ENCODE data around the gene FREM2.

The FREM2 gene, protein sequence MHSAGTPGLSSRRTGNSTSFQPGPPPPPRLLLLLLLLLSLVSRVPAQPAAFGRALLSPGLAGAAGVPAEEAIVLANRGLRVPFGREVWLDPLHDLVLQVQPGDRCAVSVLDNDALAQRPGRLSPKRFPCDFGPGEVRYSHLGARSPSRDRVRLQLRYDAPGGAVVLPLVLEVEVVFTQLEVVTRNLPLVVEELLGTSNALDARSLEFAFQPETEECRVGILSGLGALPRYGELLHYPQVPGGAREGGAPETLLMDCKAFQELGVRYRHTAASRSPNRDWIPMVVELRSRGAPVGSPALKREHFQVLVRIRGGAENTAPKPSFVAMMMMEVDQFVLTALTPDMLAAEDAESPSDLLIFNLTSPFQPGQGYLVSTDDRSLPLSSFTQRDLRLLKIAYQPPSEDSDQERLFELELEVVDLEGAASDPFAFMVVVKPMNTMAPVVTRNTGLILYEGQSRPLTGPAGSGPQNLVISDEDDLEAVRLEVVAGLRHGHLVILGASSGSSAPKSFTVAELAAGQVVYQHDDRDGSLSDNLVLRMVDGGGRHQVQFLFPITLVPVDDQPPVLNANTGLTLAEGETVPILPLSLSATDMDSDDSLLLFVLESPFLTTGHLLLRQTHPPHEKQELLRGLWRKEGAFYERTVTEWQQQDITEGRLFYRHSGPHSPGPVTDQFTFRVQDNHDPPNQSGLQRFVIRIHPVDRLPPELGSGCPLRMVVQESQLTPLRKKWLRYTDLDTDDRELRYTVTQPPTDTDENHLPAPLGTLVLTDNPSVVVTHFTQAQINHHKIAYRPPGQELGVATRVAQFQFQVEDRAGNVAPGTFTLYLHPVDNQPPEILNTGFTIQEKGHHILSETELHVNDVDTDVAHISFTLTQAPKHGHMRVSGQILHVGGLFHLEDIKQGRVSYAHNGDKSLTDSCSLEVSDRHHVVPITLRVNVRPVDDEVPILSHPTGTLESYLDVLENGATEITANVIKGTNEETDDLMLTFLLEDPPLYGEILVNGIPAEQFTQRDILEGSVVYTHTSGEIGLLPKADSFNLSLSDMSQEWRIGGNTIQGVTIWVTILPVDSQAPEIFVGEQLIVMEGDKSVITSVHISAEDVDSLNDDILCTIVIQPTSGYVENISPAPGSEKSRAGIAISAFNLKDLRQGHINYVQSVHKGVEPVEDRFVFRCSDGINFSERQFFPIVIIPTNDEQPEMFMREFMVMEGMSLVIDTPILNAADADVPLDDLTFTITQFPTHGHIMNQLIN (N-terminal part only)

DNA sequence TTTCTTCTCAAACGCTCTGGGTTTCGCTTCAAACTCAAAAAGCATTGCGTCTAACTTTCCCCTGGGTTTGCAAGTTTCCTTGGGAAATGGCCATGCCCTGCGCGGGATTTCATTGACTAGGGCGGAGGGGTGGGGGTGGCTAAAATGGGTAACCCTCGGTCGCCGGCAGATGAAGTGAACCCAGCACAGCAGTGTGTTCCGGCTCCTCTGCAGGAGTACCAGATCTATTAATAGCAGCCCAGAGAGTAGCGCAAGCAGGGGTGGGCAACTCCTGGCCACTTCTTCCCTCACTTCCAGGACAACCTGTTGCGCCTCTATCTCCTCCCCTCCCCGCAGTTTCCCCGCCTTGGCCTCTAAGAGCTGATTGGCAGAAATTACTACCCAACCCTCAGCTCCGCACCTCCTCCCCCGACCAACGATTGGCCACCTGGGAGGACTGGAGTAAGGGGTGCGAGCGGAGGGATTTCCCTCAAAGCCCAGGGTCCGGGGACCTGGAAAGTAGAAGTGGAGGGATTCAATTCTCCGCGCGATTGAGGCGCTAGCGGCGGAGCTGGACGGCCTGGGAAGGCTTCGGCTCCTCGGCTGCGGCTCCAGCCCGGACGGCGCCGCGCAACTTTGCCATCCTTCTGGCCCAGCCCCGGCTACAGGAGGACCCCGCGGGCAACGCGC is at the start of gene FREM2:
Gene FREM2, plus strand, starts transcription at position 501 of the 669 bp plus-strand sequence. CDS start 268 bp downstream, outside the sequence.
- Histone ChIP-seq H3K4me1 (ENCODE audit: control insufficient read depth, insufficient read depth, low read length) (peaks cover 12% of the 10 kb centered on the region), H3K4me3 (ENCODE audit: low read depth, low read length) (peak within 1 kb of the TSS; percentile 81), H3K9me3 (ENCODE audit: control insufficient read depth, insufficient read depth, low read depth, low read length) (no peaks in the 10 kb centered on the region), H3K27me3 (ENCODE audit: control insufficient read depth, insufficient read depth, low read length) (peaks cover 23% of the 10 kb centered on the region), H3K27ac (ENCODE audit: low read depth, low read length) (no peak within 1 kb of the TSS), H3K36me3 (ENCODE audit: control insufficient read depth, insufficient read depth, low read length) (peaks cover 6% of the 10 kb centered on the region), H3K9ac (ENCODE audit: low read length) (peak within 1 kb of the TSS; percentile 60)

DNA sequence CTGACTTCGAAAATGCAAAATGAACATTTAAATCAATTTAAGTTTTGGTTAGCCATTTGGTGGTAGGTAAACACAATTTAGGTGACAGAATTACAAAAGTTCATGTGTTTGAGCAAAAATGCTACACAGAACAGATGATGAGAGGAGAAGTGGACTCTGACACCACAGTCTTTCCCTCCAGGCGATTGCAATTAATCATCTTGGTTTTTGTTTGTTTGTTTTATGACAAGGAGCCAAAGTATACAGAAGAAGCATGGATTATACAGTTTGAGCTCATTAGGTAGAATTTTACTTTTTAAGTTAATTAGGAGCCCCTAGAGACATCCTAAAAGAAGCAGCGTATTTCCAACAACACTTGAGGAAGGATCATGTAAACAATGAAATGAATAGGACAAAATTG is 49.3 kb upstream of the FREM2 start:
- H3K36me3 ChIP-seq (ENCODE audit: control insufficient read depth, insufficient read depth, low read length) = no peaks in the 10 kb centered on the region
- H3K4me1 ChIP-seq (ENCODE audit: control insufficient read depth, insufficient read depth, low read length) = no peaks in the 10 kb centered on the region
- H3K9ac ChIP-seq (ENCODE audit: low read length) = no peak overlapping the region
- H3K9me3 ChIP-seq (ENCODE audit: control insufficient read depth, insufficient read depth, low read depth, low read length) = no peaks in the 10 kb centered on the region
- H3K27me3 ChIP-seq (ENCODE audit: control insufficient read depth, insufficient read depth, low read length) = no peaks in the 10 kb centered on the region
- no peak overlapping the region for H3K4me3 ChIP-seq (ENCODE audit: low read depth, low read length)
- no peak overlapping the region for H3K27ac ChIP-seq (ENCODE audit: low read depth, low read length)

DNA sequence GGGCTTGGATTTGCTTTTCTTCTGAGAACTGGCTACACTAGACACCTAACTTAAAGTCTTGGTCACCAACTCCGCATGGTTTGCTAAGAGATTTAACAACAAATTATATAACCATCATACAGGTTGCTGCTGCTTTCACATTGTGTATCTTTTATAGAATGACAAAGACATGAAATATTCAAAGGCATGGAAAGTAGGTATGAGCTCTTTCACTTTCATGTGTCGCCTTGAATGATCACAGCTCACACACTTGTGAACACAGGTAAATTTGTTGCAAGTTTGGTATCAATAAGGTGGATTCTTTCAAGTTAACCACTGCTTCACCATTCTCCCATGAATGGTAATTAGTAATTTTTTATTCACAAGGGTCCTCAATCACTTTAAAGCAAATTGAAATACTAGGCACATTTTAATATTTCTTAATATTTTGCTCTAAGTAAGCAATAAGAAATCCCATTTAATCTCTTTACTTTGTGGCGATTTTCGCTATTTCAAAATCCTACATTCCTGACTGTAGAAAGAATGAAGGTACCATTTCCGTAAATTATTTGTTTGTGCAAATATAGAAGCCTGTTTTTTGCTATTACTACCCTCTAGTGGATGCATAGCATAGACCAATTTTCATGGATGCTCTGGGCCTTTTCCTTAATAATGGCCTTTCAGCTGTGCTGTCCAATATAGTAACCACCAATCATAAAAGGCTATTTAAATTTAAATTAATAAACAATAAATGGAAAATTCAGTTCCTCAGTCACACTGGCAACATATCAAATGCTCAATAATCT is 45.5 kb upstream of the FREM2 start:
- H3K36me3 ChIP-seq (ENCODE audit: control insufficient read depth, insufficient read depth, low read length) = no peaks in the 10 kb centered on the region
- no peak overlapping the region for H3K9ac ChIP-seq (ENCODE audit: low read length)
- no peak overlapping the region for H3K4me3 ChIP-seq (ENCODE audit: low read depth, low read length)
- H3K27ac ChIP-seq (ENCODE audit: low read depth, low read length) = no peak overlapping the region
- H3K4me1 ChIP-seq (ENCODE audit: control insufficient read depth, insufficient read depth, low read length) = no peaks in the 10 kb centered on the region
- H3K9me3 ChIP-seq (ENCODE audit: control insufficient read depth, insufficient read depth, low read depth, low read length) = no peaks in the 10 kb centered on the region
- no peaks in the 10 kb centered on the region for H3K27me3 ChIP-seq (ENCODE audit: control insufficient read depth, insufficient read depth, low read length)

DNA sequence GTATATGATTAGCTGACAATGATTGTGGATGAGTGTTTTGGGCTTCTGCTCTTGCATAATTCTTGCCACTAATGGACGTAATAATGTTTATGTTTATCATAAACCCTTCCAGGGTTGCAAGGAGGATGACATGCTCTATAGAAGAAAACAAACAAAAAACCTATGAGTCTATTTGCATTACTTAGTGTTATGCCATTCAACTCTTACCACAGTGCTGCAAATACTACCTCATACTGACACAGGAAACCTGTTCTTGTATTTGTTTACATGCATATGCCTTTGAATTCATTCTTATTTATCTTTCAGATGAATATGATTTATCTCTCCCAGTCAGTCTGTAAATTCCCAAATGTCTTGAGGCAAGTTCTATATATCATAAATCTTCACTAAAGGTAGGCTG is 39.6 kb upstream of the FREM2 start:
- no peaks in the 10 kb centered on the region for H3K36me3 ChIP-seq (ENCODE audit: control insufficient read depth, insufficient read depth, low read length)
- no peak overlapping the region for H3K9ac ChIP-seq (ENCODE audit: low read length)
- H3K4me1 ChIP-seq (ENCODE audit: control insufficient read depth, insufficient read depth, low read length) = peaks cover 15% of the 10 kb centered on the region; the same call in 1 of the 2 replicates
- no peaks in the 10 kb centered on the region for H3K9me3 ChIP-seq (ENCODE audit: control insufficient read depth, insufficient read depth, low read depth, low read length)
- no peak overlapping the region for H3K27ac ChIP-seq (ENCODE audit: low read depth, low read length)
- no peak overlapping the region for H3K4me3 ChIP-seq (ENCODE audit: low read depth, low read length)
- no peaks in the 10 kb centered on the region for H3K27me3 ChIP-seq (ENCODE audit: control insufficient read depth, insufficient read depth, low read length)

DNA sequence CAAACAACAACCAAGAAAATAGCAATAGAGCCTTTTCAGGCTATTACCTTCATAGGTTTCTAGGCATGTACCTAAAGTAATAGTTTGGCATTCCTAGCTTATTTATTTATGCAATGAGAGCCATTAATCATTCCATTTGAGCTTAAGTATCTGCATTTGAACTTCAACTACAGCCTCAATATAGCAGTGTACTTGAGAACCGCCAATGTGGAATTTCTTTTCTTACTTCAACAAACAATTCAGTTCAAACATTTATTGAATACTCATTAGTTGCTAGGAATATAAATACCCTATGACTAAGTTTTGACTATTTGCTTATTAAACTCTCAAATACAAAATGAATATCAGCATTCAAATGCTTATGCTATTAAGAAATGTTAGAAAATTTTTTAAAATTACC is 38.0 kb upstream of the FREM2 start:
- Histone ChIP-seq H3K27ac (ENCODE audit: low read depth, low read length) (no peak overlapping the region), H3K27me3 (ENCODE audit: control insufficient read depth, insufficient read depth, low read length) (no peaks in the 10 kb centered on the region), H3K9me3 (ENCODE audit: control insufficient read depth, insufficient read depth, low read depth, low read length) (no peaks in the 10 kb centered on the region), H3K4me1 (ENCODE audit: control insufficient read depth, insufficient read depth, low read length) (peaks cover 15% of the 10 kb centered on the region; the same call in 1 of the 2 replicates), H3K9ac (ENCODE audit: low read length) (no peak overlapping the region), H3K4me3 (ENCODE audit: low read depth, low read length) (no peak overlapping the region), H3K36me3 (ENCODE audit: control insufficient read depth, insufficient read depth, low read length) (no peaks in the 10 kb centered on the region)

DNA sequence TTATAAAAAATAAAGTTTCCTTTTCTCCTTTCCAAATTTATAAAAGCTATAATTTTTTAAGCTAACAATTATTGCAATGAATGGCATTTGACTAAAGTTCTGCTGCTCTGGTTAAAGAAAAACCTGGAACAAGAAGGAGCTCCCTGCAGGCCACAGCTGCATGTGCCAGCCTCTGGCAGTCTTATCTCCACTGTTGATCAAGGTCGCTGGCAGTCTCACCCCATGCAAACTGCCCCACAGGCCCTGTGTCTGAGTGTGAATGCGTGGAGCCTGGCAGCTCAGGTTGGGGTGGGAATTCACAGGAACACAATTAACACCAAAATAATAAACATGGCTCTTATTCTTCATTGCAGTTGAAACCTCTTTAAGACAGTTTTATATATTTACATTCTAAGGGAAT is 30.2 kb upstream of the FREM2 start:
- no peak overlapping the region for H3K9ac ChIP-seq (ENCODE audit: low read length)
- no peaks in the 10 kb centered on the region for H3K9me3 ChIP-seq (ENCODE audit: control insufficient read depth, insufficient read depth, low read depth, low read length)
- no peak overlapping the region for H3K27ac ChIP-seq (ENCODE audit: low read depth, low read length)
- no peaks in the 10 kb centered on the region for H3K4me1 ChIP-seq (ENCODE audit: control insufficient read depth, insufficient read depth, low read length)
- no peaks in the 10 kb centered on the region for H3K36me3 ChIP-seq (ENCODE audit: control insufficient read depth, insufficient read depth, low read length)
- H3K27me3 ChIP-seq (ENCODE audit: control insufficient read depth, insufficient read depth, low read length) = no peaks in the 10 kb centered on the region
- no peak overlapping the region for H3K4me3 ChIP-seq (ENCODE audit: low read depth, low read length)

DNA sequence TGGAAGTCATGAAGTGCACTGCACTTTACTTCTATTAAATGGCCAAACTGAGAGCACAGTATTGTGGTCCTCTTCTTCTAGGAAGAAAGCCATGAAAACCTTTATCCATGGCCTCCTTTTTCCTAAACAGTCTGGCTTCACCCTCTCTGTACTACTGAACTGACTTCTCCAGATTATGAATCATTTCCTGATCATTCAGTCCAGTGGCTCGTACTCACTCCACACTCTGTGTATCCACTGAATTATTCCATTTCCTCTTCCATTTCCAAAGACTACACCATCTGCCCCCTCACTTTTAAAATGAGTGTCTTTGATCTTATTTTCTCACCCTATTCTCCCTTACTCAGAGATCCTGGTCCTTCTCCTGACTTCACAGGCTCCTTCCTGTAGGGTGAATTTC is 29.7 kb upstream of the FREM2 start:
- Histone ChIP-seq H3K36me3 (ENCODE audit: control insufficient read depth, insufficient read depth, low read length) (no peaks in the 10 kb centered on the region), H3K9me3 (ENCODE audit: control insufficient read depth, insufficient read depth, low read depth, low read length) (no peaks in the 10 kb centered on the region), H3K4me3 (ENCODE audit: low read depth, low read length) (no peak overlapping the region), H3K27ac (ENCODE audit: low read depth, low read length) (no peak overlapping the region), H3K9ac (ENCODE audit: low read length) (no peak overlapping the region), H3K4me1 (ENCODE audit: control insufficient read depth, insufficient read depth, low read length) (no peaks in the 10 kb centered on the region), H3K27me3 (ENCODE audit: control insufficient read depth, insufficient read depth, low read length) (no peaks in the 10 kb centered on the region)

DNA sequence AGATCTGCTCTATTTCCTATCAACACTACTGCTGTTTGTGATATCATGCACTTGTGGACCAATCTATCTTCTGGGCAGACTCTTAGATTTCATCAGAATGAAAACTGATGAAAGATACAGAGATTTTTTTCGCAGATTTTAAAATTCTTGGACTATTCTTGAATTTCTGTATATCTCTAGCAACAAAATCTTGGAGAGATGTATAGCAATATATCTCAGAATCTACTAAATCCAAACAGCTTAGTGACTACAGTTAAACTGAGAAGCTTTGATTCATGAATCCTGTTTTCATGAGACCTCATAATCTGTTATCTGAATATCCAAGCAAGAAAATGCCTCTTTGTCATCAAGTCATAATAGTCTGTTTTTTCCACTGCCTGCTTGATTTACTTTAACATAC is 28.0 kb upstream of the FREM2 start:
- no peaks in the 10 kb centered on the region for H3K4me1 ChIP-seq (ENCODE audit: control insufficient read depth, insufficient read depth, low read length)

DNA sequence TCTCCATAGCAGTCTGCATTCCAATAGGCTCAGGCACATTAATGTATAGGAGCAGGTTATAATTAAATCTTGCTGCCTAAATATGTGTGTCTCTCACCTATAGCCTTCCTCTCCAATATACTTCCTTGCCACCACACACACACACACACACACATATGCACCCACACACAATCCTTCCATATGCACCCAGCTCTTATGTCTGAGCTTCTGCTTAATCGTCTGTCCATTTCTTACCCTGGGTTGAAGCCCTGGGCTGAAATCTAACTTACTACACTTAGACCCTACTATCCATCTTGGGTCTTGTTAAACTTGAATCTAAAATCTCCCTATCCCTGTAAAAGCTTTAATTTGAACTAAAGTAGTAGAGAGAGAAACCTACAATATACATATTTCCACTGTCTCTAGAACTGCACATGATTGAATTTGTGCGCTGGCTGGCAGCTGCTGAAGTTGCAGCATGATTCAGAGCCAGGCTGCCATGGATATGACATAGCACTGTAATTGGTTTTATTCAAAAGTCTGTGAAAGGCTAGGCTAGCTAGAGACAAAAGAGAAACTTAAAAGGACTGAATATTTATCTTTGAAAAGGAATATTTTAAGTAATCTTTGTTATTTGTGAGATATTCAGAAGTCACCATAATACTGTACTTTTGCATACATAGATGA is 25.7 kb upstream of the FREM2 start:
- no peak overlapping the region for H3K27ac ChIP-seq (ENCODE audit: low read depth, low read length)
- no peaks in the 10 kb centered on the region for H3K9me3 ChIP-seq (ENCODE audit: control insufficient read depth, insufficient read depth, low read depth, low read length)
- H3K4me3 ChIP-seq (ENCODE audit: low read depth, low read length) = no peak overlapping the region
- H3K9ac ChIP-seq (ENCODE audit: low read length) = no peak overlapping the region
- H3K36me3 ChIP-seq (ENCODE audit: control insufficient read depth, insufficient read depth, low read length) = no peaks in the 10 kb centered on the region
- no peaks in the 10 kb centered on the region for H3K4me1 ChIP-seq (ENCODE audit: control insufficient read depth, insufficient read depth, low read length)
- no peaks in the 10 kb centered on the region for H3K27me3 ChIP-seq (ENCODE audit: control insufficient read depth, insufficient read depth, low read length)

More for the DNA sequence above, 28.0 kb upstream of the FREM2 start:
- Histone ChIP-seq H3K9ac (ENCODE audit: low read length) (no peak overlapping the region), H3K27me3 (ENCODE audit: control insufficient read depth, insufficient read depth, low read length) (no peaks in the 10 kb centered on the region), H3K36me3 (ENCODE audit: control insufficient read depth, insufficient read depth, low read length) (no peaks in the 10 kb centered on the region), H3K9me3 (ENCODE audit: control insufficient read depth, insufficient read depth, low read depth, low read length) (no peaks in the 10 kb centered on the region), H3K4me3 (ENCODE audit: low read depth, low read length) (no peak overlapping the region), H3K27ac (ENCODE audit: low read depth, low read length) (no peak overlapping the region)

Measured in HUES6 (cell line).